K562 (cell line): ENCODE results near the gene GNAS-AS1. TPM values are rescaled to one million over a fixed set of nuclear protein-coding genes. Genes with fewer than 3 reads are reported as not detected.

ENCODE experiments used
- ATAC-seq: fragments of 200-7000 bp; cut with Tn5 transposase; 3 replicates; pipeline ENCODE4 v1.9.1; 2020; ENCODE audit warnings: moderate library complexity
- BruUV-seq: library from RNA; stranded (reverse); fragments of 400-500 nt; replicated peaks from 2 replicates; lab custom pipeline; 2021; lab: Mats Ljungman, UMichigan
- CTCF ChIA-PET: fragments of 300-600 bp; formaldehyde crosslinking; extraction: SDS; loops from one replicate; lab custom pipeline; 2021; ENCODE audit warnings: low intra/inter-chr PET ratio; lab: Yijun Ruan, JAX
- POLR2A ChIA-PET: fragments of 300-600, 350-650 bp; sonication (Branson Sonifier 250); formaldehyde crosslinking; extraction: SDS; loops from one replicate; lab custom pipeline; 2021; ENCODE audit warnings: antibody characterized with exemption, inconsistent platforms; lab: Yijun Ruan, JAX
- DNase-seq, 4 experiments: peaks; one replicate each; pipeline versions ENCODE4 v3.0.0 to v3.0.0-alpha.2; 2011 to 2018; ENCODE audit warnings: low spot score in 3 of 4, mixed read lengths in 3 of 4; ENCODE audit errors: extremely low read depth in 1 of 4
- FAIRE-seq: peaks from 2 replicates; lab custom pipeline; 2011; peaks lifted over from hg19 to GRCh38; lab: Jason Lieb, UNC
- H2AFZ ChIP-seq: 2 replicates; pipeline ENCODE4 v1.6.0; 2011; ENCODE audit warnings: low read depth, low read length, control low read depth, inconsistent platforms
- H3K27ac ChIP-seq: fragments of 200-600 bp; 3 replicates; pipeline ENCODE4 v1.8.0; 2011; ENCODE audit warnings: low read depth, mild to moderate bottlenecking, control low read depth, inconsistent platforms, low read length, moderate library complexity, mixed read lengths; ENCODE audit errors: extremely low read depth
- H3K27me3 ChIP-seq, 2 experiments: fragments of 300-600 bp in 1 of 2; 2 replicates in 1 of 2; 3 replicates in 1 of 2; pipeline versions ENCODE4 v1.6.0 to v1.8.0; 2011; ENCODE audit warnings: inconsistent platforms in 2 of 2, low read length in 2 of 2, mild to moderate bottlenecking in 1 of 2, mixed read lengths in 1 of 2, moderate library complexity in 1 of 2; ENCODE audit not compliant: control insufficient read depth in 2 of 2, insufficient read depth in 2 of 2
- H3K36me3 ChIP-seq: fragments of 300-600 bp; 3 replicates; pipeline ENCODE4 v1.8.0; 2011; ENCODE audit warnings: mild to moderate bottlenecking, low read length, inconsistent platforms; ENCODE audit not compliant: control insufficient read depth, insufficient read depth
- H3K4me1 ChIP-seq, 2 experiments: fragments of 200-600 bp in 1 of 2; replicated peaks in 1 of 2; 2 replicates in 1 of 2; 3 replicates in 1 of 2; pipeline versions ENCODE4 v1.5.1 to v1.8.0; 2011; ENCODE audit warnings: inconsistent platforms in 2 of 2, low read length in 2 of 2, mild to moderate bottlenecking in 1 of 2, mixed read lengths in 1 of 2, moderate library complexity in 1 of 2; ENCODE audit not compliant: control insufficient read depth in 2 of 2, insufficient read depth in 2 of 2
- H3K4me2 ChIP-seq: 2 replicates; pipeline ENCODE4 v1.6.1; 2011; ENCODE audit warnings: low read length, control low read depth, inconsistent platforms, mixed read lengths; ENCODE audit not compliant: insufficient read depth
- H3K4me3 ChIP-seq: fragments of 200-600 bp; sonication (generic), shearing (Covaris generic); 2 replicates; pipeline ENCODE4 v1.5.1; 2016; ENCODE audit warnings: control low read depth, inconsistent platforms
- H3K79me2 ChIP-seq: fragments of 200-600 bp; 3 replicates; pipeline ENCODE4 v1.8.0; 2011; ENCODE audit warnings: low read length, inconsistent platforms; ENCODE audit not compliant: control insufficient read depth, insufficient read depth
- H3K9ac ChIP-seq, 2 experiments: 2 replicates each; pipeline versions ENCODE4 v1.6.0 to v1.6.1; 2011; ENCODE audit warnings: low read depth in 2 of 2, low read length in 2 of 2, control low read depth in 1 of 2, inconsistent platforms in 1 of 2, mild to moderate bottlenecking in 1 of 2, mixed read lengths in 1 of 2; ENCODE audit not compliant: insufficient read depth in 1 of 2
- H3K9me1 ChIP-seq: one replicate; pipeline ENCODE4 v1.6.0; 2011; ENCODE audit warnings: inconsistent platforms, mild to moderate bottlenecking, low read length, moderate library complexity; ENCODE audit not compliant: control insufficient read depth, insufficient read depth
- H3K9me3 ChIP-seq: replicated peaks from 2 replicates; pipeline ENCODE4 v1.5.1; 2011; ENCODE audit warnings: low read depth, low read length, inconsistent platforms; ENCODE audit not compliant: control insufficient read depth, insufficient read depth
- H4K20me1 ChIP-seq: replicated peaks from 2 replicates; pipeline ENCODE4 v1.6.1; 2011; ENCODE audit warnings: low read length, inconsistent platforms, mixed read lengths; ENCODE audit not compliant: control insufficient read depth, insufficient read depth
- FIP1L1 ChIP-seq: fragments of 200-400 bp; formaldehyde crosslinking; IDR thresholded peaks from 2 replicates; pipeline ENCODE4 v1.6.1; 2018; ENCODE audit warnings: mild to moderate bottlenecking, low read depth, low read length; ENCODE audit not compliant: poor library complexity, severe bottlenecking
- MEIS2 ChIP-seq: fragments of 450-650 bp; IDR thresholded peaks from 2 replicates; pipeline ENCODE4 v1.6.1; 2014; ENCODE audit warnings: mild to moderate bottlenecking; ENCODE audit not compliant: partially characterized antibody
- MYC ChIP-seq, 2 experiments: fragments of 250-450 bp in 1 of 2; sonication (Bioruptor Pico) in 1 of 2; IDR thresholded peaks; 2 replicates each; pipeline versions ENCODE4 v1.5.1 to v1.6.1; 2012 to 2021; ENCODE audit warnings: low read depth in 2 of 2, borderline replicate concordance in 1 of 2, improper control_type of control experiment in 1 of 2, low read length in 1 of 2, mild to moderate bottlenecking in 1 of 2, moderate library complexity in 1 of 2
- TARDBP ChIP-seq: fragments of 450-650 bp; IDR thresholded peaks from 2 replicates; pipeline ENCODE4 v1.6.1; 2016
- TCFL5 ChIP-seq: fragments of 250-450 bp; sonication (Bioruptor Pico); conservative IDR thresholded peaks from 2 replicates; pipeline ENCODE4 v1.6.1; 2021; ENCODE audit warnings: mild to moderate bottlenecking, moderate library complexity, matching md5 sums
- YBX1 ChIP-seq: fragments of 450-650 bp; IDR thresholded peaks from 2 replicates; pipeline ENCODE4 v1.7.1; 2016; ENCODE audit warnings: mild to moderate bottlenecking
- ZNF316 ChIP-seq: fragments of 450-650 bp; IDR thresholded peaks from 2 replicates; pipeline ENCODE4 v1.6.1; 2016
- ZNF644 ChIP-seq: fragments of 200-800 bp; sonication (Bioruptor generic); IDR thresholded peaks from 2 replicates; pipeline ENCODE4 v1.6.1; 2016; ENCODE audit warnings: low read depth, missing genetic modification characterization, missing compliant biosample characterization
- WGBS: fragments of 100-300 bp; shearing (Covaris generic); methylation state at CpG from one replicate; pipeline ENCODE4 v1.1.6; 2016; ENCODE audit warnings: low coverage, mixed read lengths; ENCODE audit not compliant: insufficient coverage; ENCODE audit errors: missing lambda C conversion rate; 5-methylcytosine and 5-hydroxymethylcytosine counted together
- in situ Hi-C: fragments of 300-500 bp; cut with MboI; formaldehyde crosslinking; loops from 4 replicates; pipeline ENCODE4 v1.15.0; 2018; ENCODE audit warnings: inconsistent platforms, mixed read lengths
- intact Hi-C: fragments of 100-400 bp; cut with micrococcal nuclease; formaldehyde crosslinking; loops from 2 replicates; pipeline ENCODE4 v1.14.2; 2022
- polyA plus RNA-seq, 8 experiments: library from polyadenylated mRNA; depleted of rRNA in 4 of 8; stranded (reverse) in 5 of 8; unstranded in 3 of 8; fragments of >200 nt; fragmentation: Nextera tagmentation in 2 of 8; fragmentation: Illumina TruSeq in 1 of 8; extraction: Ambion mirVana in 2 of 8; extraction: Trizol in 1 of 8; gene quantifications; 2 replicates each; pipeline versions ENCODE4 v1.2.1 to v1.2.3, GENCODE V29; 2011 to 2014; ENCODE audit warnings: inconsistent platforms in 1 of 8, missing spikeins in 1 of 8
- total RNA-seq, 7 experiments: library from RNA; depleted of rRNA in 6 of 7; stranded (reverse); fragments of >200 nt in 6 of 7; fragmentation: Illumina TruSeq in 2 of 7; extraction: Trizol in 2 of 7; gene quantifications; 2 replicates each; pipeline versions ENCODE4 v1.2.1 to v1.2.3, GENCODE V29; 2011 to 2021; ENCODE audit warnings: low replicate concordance in 1 of 7

Gene GNAS-AS1
- total and polyA plus RNA-seq, 9 of the 15 experiments (the other 6 are each of a cell fraction or from before 2014, with no cell fraction given) = 0.04 to 2.5 (median 0.25) TPM

- intact Hi-C loops (no loop called here), in situ Hi-C loops (no loop called here)
- peaks cover 4 to 5% of the 10 kb centered on the region in 2 experiments; a peak in 3 of 5 replicates for H3K4me1 ChIP-seq
- no peak overlapping the region for H2AFZ ChIP-seq
- no peaks in the 10 kb centered on the region for H3K9me1 ChIP-seq
- H3K4me2 ChIP-seq = no peak overlapping the region
- H3K9ac ChIP-seq = no peak overlapping the region
- no peak overlapping the region for H3K27ac ChIP-seq
- ATAC-seq (no peak), FAIRE-seq (no peak), DNase-seq (no peak)
- ChIA-PET CTCF (no interaction called here), POLR2A (interaction anchor here (0.6 to 1.2 kb wide), 2 partner anchors 60 to 167 kb away, joined by 3 read pairs; no protein-coding TSS in a partner anchor)
- no peaks in the 10 kb centered on the region for H3K36me3 ChIP-seq
- BruUV-seq = no TSS peak
- WGBS = 0% methylated on average over 1 of the region's 1 CpG
- H4K20me1 ChIP-seq = no peaks in the 10 kb centered on the region
- no peaks in the 10 kb centered on the region for H3K79me2 ChIP-seq
- H3K27me3 ChIP-seq = no peaks in the 10 kb centered on the region; a peak in 1 of 5 replicates
- TF ChIP-seq ZNF316 (0 out of 2 replicates have a peak, but pooled peaks have one; percentile 13), FIP1L1 (no peak)
- H3K4me3 ChIP-seq = no peak overlapping the region
- H3K9me3 ChIP-seq = no peaks in the 10 kb centered on the region
Measured at GRCh38 chr20:58880441-58880840, 29.7 kb upstream of the GNAS-AS1 start.

- Histone ChIP-seq H3K79me2 (no peaks in the 10 kb centered on the region), H4K20me1 (no peaks in the 10 kb centered on the region), H2AFZ (no peak overlapping the region), H3K27ac (no peak overlapping the region), H3K9ac (no peak overlapping the region), H3K4me2 (no peak overlapping the region), H3K9me1 (no peaks in the 10 kb centered on the region), H3K27me3 (no peaks in the 10 kb centered on the region; a peak in 1 of 5 replicates), H3K4me3 (no peak overlapping the region), H3K9me3 (no peaks in the 10 kb centered on the region), H3K36me3 (no peaks in the 10 kb centered on the region), H3K4me1 (peaks cover 4 to 8% of the 10 kb centered on the region in 2 experiments; a peak in 3 of 5 replicates)
- intact Hi-C loops = no loop called here
- no TSS peak for BruUV-seq
- FAIRE-seq = no peak
- in situ Hi-C loops = no loop called here
- no peak for ATAC-seq
- CTCF ChIA-PET = interaction anchor here (0.6 kb wide), 1 partner anchor 344 kb away, joined by 3 read pairs; no protein-coding TSS in a partner anchor
- 47% methylated on average over 4 of the region's 4 CpGs for WGBS
- DNase-seq = no peak
- POLR2A ChIA-PET = no interaction called here
- no peak for TF ChIP-seq TARDBP
- 0 out of 2 replicates have a peak, but pooled peaks have one; percentile 7 for TF ChIP-seq ZNF316
- no peak for TF ChIP-seq ZNF644 (tag)
- TF ChIP-seq TCFL5 (CRISPR knock-in tag) = no peak
- TF ChIP-seq MEIS2 = no peak
- TF ChIP-seq YBX1 = no peak
- TF ChIP-seq MYC (IDR thresholded peaks at IDR 0.05; ENCODE audit: low read depth, low read length) = no peak
- no peak for TF ChIP-seq MYC (CRISPR knock-in tag; IDR thresholded peaks at IDR 0.05; ENCODE audit: borderline replicate concordance, low read depth)
Measured at GRCh38 chr20:58878399-58878798, 27.7 kb upstream of the GNAS-AS1 start.
